COR-L47 (cell line): ENCODE data around the gene IGSF9B.

Experiments
- DNase-seq: peaks from one replicate; lab custom pipeline; 2025; lab: John Stamatoyannopoulos, UW

The IGSF9B gene

GRCh38 chr11:133953999-133954398 lies 2.8 kb downstream of the IGSF9B start:
- DNase-seq, result no peak

GRCh38 chr11:133953547-133953946 lies 3.2 kb downstream of the IGSF9B start:
- no peak for DNase-seq

GRCh38 chr11:133952199-133953190 lies 4.3 kb downstream of the IGSF9B start:
- DNase-seq, result no peak

GRCh38 chr11:133951327-133952198 lies 5.2 kb downstream of the IGSF9B start:
- DNase-seq, result peak; percentile 82

- no peak for DNase-seq
These were observed 5.9 kb downstream of the IGSF9B start for GRCh38 chr11:133950874-133951326.

- no peak for DNase-seq
These were observed 6.3 kb downstream of the IGSF9B start for GRCh38 chr11:133950421-133950820.

- no peak for DNase-seq
These were observed 7.6 kb downstream of the IGSF9B start for GRCh38 chr11:133949129-133949528.

GRCh38 chr11:133948711-133949110 lies 8.1 kb downstream of the IGSF9B start:
- peak; percentile 71 for DNase-seq

GRCh38 chr11:133947321-133947756 lies 9.4 kb downstream of the IGSF9B start:
- DNase-seq, result peak; percentile 80

GRCh38 chr11:133946541-133947318 lies 10.0 kb downstream of the IGSF9B start:
- peak; percentile 80 for DNase-seq

GRCh38 chr11:133946051-133946450 lies 10.7 kb downstream of the IGSF9B start:
- no peak for DNase-seq

- DNase-seq, result no peak
These were observed 11.4 kb downstream of the IGSF9B start for GRCh38 chr11:133945087-133945974.

- DNase-seq, result no peak
These were observed 12.6 kb downstream of the IGSF9B start for GRCh38 chr11:133943950-133944698.

GRCh38 chr11:133942577-133942976 lies 14.2 kb downstream of the IGSF9B start:
- DNase-seq, result no peak

GRCh38 chr11:133941546-133941945 lies 15.2 kb downstream of the IGSF9B start:
- no peak for DNase-seq

GRCh38 chr11:133940034-133940433 lies 16.7 kb downstream of the IGSF9B start:
- DNase-seq, result no peak

GRCh38 chr11:133939558-133939957 lies 17.2 kb downstream of the IGSF9B start:
- no peak for DNase-seq

- no peak for DNase-seq
These were observed 18.6 kb downstream of the IGSF9B start for GRCh38 chr11:133938166-133938565.

- no peak for DNase-seq
These were observed 19.3 kb downstream of the IGSF9B start for GRCh38 chr11:133937468-133937867.

GRCh38 chr11:133937015-133937414 lies 19.8 kb downstream of the IGSF9B start:
- no peak for DNase-seq
